Karpas-422 (cell line): ENCODE measurements around the gene SLC7A5. TPM values are rescaled to one million over a fixed set of nuclear protein-coding genes. Genes with fewer than 3 reads are reported as not detected.
A peak's percentile ranks its signal among the peaks of the same experiment; 100 is the strongest.
"Not testable (repeated sequence)": the region's sequence is repeated elsewhere in the genome, so short reads cannot be mapped to it uniquely, and the experiment has no call there.

Experiments
- DNase-seq: peaks from one replicate; pipeline ENCODE4 v3.0.0-alpha.2; 2015
- H2AFZ ChIP-seq: fragments of 200-600 bp; sonication (generic); 2 replicates; pipeline ENCODE4 v1.6.1; 2014; ENCODE audit warnings: antibody characterized with exemption, low read length, mixed read lengths
- H3K27ac ChIP-seq: fragments of 200-600 bp; sonication (generic); 2 replicates; pipeline ENCODE4 v1.5.1; 2014; ENCODE audit warnings: mild to moderate bottlenecking, low read length, moderate library complexity
- H3K27me3 ChIP-seq: fragments of 200-600 bp; sonication (generic); 2 replicates; pipeline ENCODE4 v1.6.1; 2014; ENCODE audit warnings: low read length, mixed read lengths
- H3K36me3 ChIP-seq: fragments of 200-600 bp; sonication (generic); 2 replicates; pipeline ENCODE4 v1.6.1; 2014; ENCODE audit warnings: low read length, mixed read lengths; ENCODE audit not compliant: insufficient read depth
- H3K4me1 ChIP-seq: fragments of 200-600 bp; sonication (generic); 2 replicates; pipeline ENCODE4 v1.6.1; 2014; ENCODE audit warnings: mild to moderate bottlenecking, low read length, mixed read lengths
- H3K4me2 ChIP-seq: fragments of 200-600 bp; sonication (generic); 2 replicates; pipeline ENCODE4 v1.6.1; 2014; ENCODE audit warnings: low read length, low read depth, mild to moderate bottlenecking; ENCODE audit not compliant: poor library complexity, severe bottlenecking
- H3K4me3 ChIP-seq: fragments of 200-600 bp; sonication (generic); 2 replicates; pipeline ENCODE4 v1.5.1; 2014; ENCODE audit warnings: mild to moderate bottlenecking, antibody characterized with exemption, low read length, mixed read lengths
- H3K79me2 ChIP-seq: fragments of 200-600 bp; sonication (generic); 2 replicates; pipeline ENCODE4 v1.6.1; 2014; ENCODE audit warnings: mild to moderate bottlenecking, low read length, mixed read lengths
- H3K9ac ChIP-seq: fragments of 200-600 bp; sonication (generic); 2 replicates; pipeline ENCODE4 v1.6.0; 2014; ENCODE audit warnings: low read length
- H3K9me2 ChIP-seq: fragments of 200-600 bp; sonication (generic), shearing (Covaris generic); replicated peaks from 2 replicates; pipeline ENCODE4 v1.6.0; 2014; ENCODE audit warnings: mild to moderate bottlenecking, low read length, moderate library complexity; ENCODE audit not compliant: insufficient read depth
- H3K9me3 ChIP-seq: fragments of 300-700, 200-600 bp; sonication (generic); 2 replicates; pipeline ENCODE4 v1.6.1; 2014; ENCODE audit warnings: low read length, mixed read lengths
- H4K20me1 ChIP-seq: fragments of 200-600 bp; sonication (generic); 2 replicates; pipeline ENCODE4 v1.6.1; 2014; ENCODE audit warnings: mild to moderate bottlenecking, antibody characterized with exemption, low read length, low read depth; ENCODE audit not compliant: insufficient read depth
- total RNA-seq: library from RNA; depleted of rRNA; stranded (reverse); fragments of >200 nt; shearing (Covaris generic); gene quantifications from 2 replicates; pipeline ENCODE4 v1.2.3, GENCODE V29; 2014; ENCODE audit warnings: low replicate concordance

The SLC7A5 gene
- total RNA-seq, 1 experiment from 2014 or later, result 163 TPM

- no peak overlapping the region for H3K4me2 ChIP-seq
- H3K9me3 ChIP-seq, result no peaks in the 10 kb centered on the region
- H2AFZ ChIP-seq, result no peak overlapping the region
- peaks cover 9% of the 10 kb centered on the region for H3K4me1 ChIP-seq
- H3K27ac ChIP-seq, result no peak overlapping the region
- peak; percentile 45 for DNase-seq
- no peaks in the 10 kb centered on the region for H3K79me2 ChIP-seq
- no peak overlapping the region for H3K4me3 ChIP-seq
- no peaks in the 10 kb centered on the region for H3K9me2 ChIP-seq
- H4K20me1 ChIP-seq, result no peaks in the 10 kb centered on the region
- H3K36me3 ChIP-seq, result no peaks in the 10 kb centered on the region
- no peak overlapping the region for H3K9ac ChIP-seq
- no peaks in the 10 kb centered on the region for H3K27me3 ChIP-seq
These were observed 26.4 kb upstream of the SLC7A5 start for GRCh38 chr16:87895641-87896141.

DNA sequence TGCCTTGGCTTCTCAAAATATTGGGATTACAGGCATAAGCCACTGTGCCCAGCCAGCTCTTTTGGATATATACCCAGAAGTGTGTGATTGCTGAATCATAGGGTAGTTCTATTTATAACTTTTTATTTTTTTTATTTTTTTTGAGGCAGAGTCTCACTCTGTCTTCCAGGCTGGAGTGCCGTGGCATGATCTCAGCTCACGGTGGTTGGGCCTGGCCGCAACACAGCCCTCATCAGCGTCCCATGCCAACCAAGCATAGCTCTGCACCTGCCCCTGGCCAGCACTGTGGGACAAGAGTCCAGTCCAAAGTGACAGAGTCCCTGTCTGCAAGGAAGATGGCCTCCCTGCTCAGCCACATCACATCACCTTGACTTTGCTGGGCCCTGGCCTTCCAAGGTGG lies 24.7 kb upstream of the SLC7A5 start:
- not testable (repeated sequence) for H3K79me2 ChIP-seq, H3K27me3 ChIP-seq, H3K9me3 ChIP-seq, H3K27ac ChIP-seq, DNase-seq, H2AFZ ChIP-seq, H3K9me2 ChIP-seq, H3K4me1 ChIP-seq, H3K4me3 ChIP-seq, H3K36me3 ChIP-seq, H4K20me1 ChIP-seq, H3K4me2 ChIP-seq, H3K9ac ChIP-seq

- Histone ChIP-seq H3K9ac (no peak overlapping the region), H4K20me1 (no peaks in the 10 kb centered on the region), H3K36me3 (no peaks in the 10 kb centered on the region), H3K79me2 (no peaks in the 10 kb centered on the region), H3K27me3 (no peaks in the 10 kb centered on the region), H3K4me2 (no peak overlapping the region), H3K4me3 (no peak overlapping the region), H3K27ac (no peak overlapping the region), H2AFZ (no peak overlapping the region), H3K4me1 (peaks cover 9% of the 10 kb centered on the region), H3K9me2 (no peaks in the 10 kb centered on the region), H3K9me3 (no peaks in the 10 kb centered on the region)
- no peak for DNase-seq
These were observed 22.5 kb upstream of the SLC7A5 start for GRCh38 chr16:87891764-87892163.

GRCh38 chr16:87889762-87890161 lies 20.5 kb upstream of the SLC7A5 start:
- not testable (repeated sequence) for H3K27ac ChIP-seq, H3K9me2 ChIP-seq, DNase-seq, H3K9ac ChIP-seq, H2AFZ ChIP-seq, H3K36me3 ChIP-seq, H3K4me1 ChIP-seq, H3K9me3 ChIP-seq, H3K79me2 ChIP-seq, H3K4me3 ChIP-seq, H3K4me2 ChIP-seq, H3K27me3 ChIP-seq, H4K20me1 ChIP-seq

DNA sequence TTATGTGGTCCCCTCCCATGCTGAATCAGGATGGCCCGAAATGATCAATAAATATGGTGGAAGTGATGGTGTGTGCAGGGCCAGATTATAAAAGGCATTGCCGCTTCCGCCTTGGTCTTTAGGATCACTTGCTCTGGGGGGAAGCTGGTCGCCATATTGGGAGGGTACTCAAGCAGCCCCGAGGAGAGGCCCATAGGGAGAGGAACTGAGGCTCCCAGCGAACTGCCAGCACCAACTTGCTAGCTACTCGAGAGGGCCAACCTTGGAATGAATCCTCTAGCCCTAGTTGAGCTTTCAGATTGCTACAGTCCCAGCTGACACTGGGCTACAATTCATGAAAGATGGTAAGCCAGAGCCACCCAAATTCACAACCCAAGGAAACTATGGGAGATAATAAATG lies 19.0 kb upstream of the SLC7A5 start:
- not testable (repeated sequence) for H4K20me1 ChIP-seq, H2AFZ ChIP-seq, H3K27ac ChIP-seq, H3K36me3 ChIP-seq, H3K27me3 ChIP-seq, H3K4me1 ChIP-seq, H3K9ac ChIP-seq, H3K4me3 ChIP-seq, DNase-seq, H3K79me2 ChIP-seq, H3K4me2 ChIP-seq, H3K9me2 ChIP-seq, H3K9me3 ChIP-seq

- H3K27me3 ChIP-seq, H2AFZ ChIP-seq, H3K4me2 ChIP-seq, H3K9me2 ChIP-seq, H3K36me3 ChIP-seq, H3K9ac ChIP-seq, H4K20me1 ChIP-seq, H3K27ac ChIP-seq, H3K9me3 ChIP-seq, H3K4me1 ChIP-seq, DNase-seq, H3K79me2 ChIP-seq, H3K4me3 ChIP-seq: not testable (repeated sequence)
These were observed 18.6 kb upstream of the SLC7A5 start for GRCh38 chr16:87887931-87888330.

DNA sequence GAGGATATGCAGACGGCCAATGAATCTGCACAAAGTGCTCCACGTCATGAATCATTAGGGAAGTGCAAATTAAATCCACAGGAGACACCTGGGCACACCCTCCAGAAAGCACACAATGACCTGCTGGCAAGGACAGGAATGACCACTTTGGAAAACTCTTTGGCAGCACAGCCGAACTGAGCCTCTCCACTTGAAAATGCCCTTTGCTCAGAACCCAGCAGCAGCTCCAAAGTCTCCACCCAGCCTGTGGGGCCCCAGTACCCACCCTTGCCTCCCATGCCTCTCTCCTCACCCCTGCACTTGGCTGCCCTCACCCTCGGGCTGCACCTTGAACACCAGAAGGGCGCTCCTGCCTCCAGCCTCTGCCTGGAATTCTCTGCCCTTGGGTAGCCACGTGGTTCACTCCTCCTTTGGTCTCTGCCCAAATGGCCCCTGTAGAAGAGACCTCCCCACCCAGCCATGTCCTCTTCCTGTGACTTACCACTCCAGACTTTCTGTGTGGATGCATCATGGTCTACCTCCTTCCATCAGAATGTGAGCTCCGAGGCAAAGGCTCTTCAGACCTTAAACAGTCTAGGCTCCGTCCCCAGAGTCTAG lies 16.2 kb upstream of the SLC7A5 start:
- not testable (repeated sequence) for DNase-seq, H3K9ac ChIP-seq

DNA sequence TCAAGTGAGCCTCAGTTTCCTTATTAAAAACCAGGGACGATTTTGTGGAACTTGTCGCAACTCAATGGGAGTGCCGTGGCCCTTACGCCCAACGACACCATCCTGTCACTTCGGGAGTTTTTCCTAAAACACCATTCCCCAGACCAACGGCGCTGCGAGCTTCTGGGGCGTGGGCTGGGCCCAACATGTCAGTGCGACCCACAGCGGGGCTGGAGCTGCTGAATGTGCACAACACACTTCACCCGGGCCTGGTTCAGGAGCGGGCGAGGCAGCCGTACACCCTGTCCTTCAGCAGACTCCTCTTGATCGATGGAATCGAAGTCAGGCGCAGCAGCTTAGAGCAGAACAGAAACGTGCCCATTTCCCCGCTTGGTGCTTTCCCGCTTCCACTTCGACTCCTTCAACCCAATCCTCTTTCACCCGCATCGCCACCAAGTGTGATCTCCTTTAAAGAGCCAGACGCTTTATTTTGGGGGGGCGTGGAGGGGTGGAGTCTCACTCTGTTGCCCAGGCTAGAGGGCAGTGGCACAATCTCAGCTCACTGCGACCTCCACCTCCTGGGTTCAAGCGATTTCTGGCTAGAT lies 13.2 kb upstream of the SLC7A5 start:
- no peak overlapping the region for H3K4me2 ChIP-seq
- no peak for DNase-seq
- H3K9me3 ChIP-seq, result no peaks in the 10 kb centered on the region
- H3K4me3 ChIP-seq, result no peak overlapping the region
- H3K36me3 ChIP-seq, result no peaks in the 10 kb centered on the region
- H4K20me1 ChIP-seq, result no peaks in the 10 kb centered on the region
- no peak overlapping the region for H3K27ac ChIP-seq
- no peaks in the 10 kb centered on the region for H3K79me2 ChIP-seq
- no peak overlapping the region for H3K9ac ChIP-seq
- no peaks in the 10 kb centered on the region for H3K4me1 ChIP-seq
- no peaks in the 10 kb centered on the region for H3K9me2 ChIP-seq
- H3K27me3 ChIP-seq, result no peaks in the 10 kb centered on the region
- H2AFZ ChIP-seq, result no peak overlapping the region

More for the DNA sequence above, 16.2 kb upstream of the SLC7A5 start:
- not testable (repeated sequence) for H3K4me3 ChIP-seq, H3K27me3 ChIP-seq, H3K9me3 ChIP-seq, H2AFZ ChIP-seq, H3K27ac ChIP-seq, H3K4me1 ChIP-seq, H3K9me2 ChIP-seq, H3K4me2 ChIP-seq, H4K20me1 ChIP-seq, H3K36me3 ChIP-seq, H3K79me2 ChIP-seq
